ENCODE results near the gene PDE3A.

GRCh38 chr12:20364501-20364900, 3.8 kb upstream of the PDE3A start:
- TF ChIP-seq STAT6 (CRISPR knock-in tag; conservative IDR thresholded peaks at IDR 0.05; ENCODE audit: low read depth): no peak
- no peak for TF ChIP-seq TEAD4 (CRISPR knock-in tag; IDR thresholded peaks at IDR 0.05)
- TF ChIP-seq CTCF (IDR thresholded peaks at IDR 0.05): no peak
- no peak for TF ChIP-seq FOXK1 (CRISPR knock-in tag; IDR thresholded peaks at IDR 0.05)
- TF ChIP-seq PRRX2 (CRISPR knock-in tag; IDR thresholded peaks at IDR 0.05): no peak
- TF ChIP-seq USF1 (CRISPR knock-in tag; IDR thresholded peaks at IDR 0.05): no peak
- no peak for TF ChIP-seq MAX (CRISPR knock-in tag; IDR thresholded peaks at IDR 0.05)
- TF ChIP-seq PREB (CRISPR knock-in tag; IDR thresholded peaks at IDR 0.05; ENCODE audit: borderline replicate concordance): no peak
